ENCODE data around the gene LIAS. TPM values are rescaled to one million over a fixed set of nuclear protein-coding genes. Genes with fewer than 3 reads are reported as not detected.
A peak's percentile ranks its signal among the peaks of the same experiment; 100 is the strongest.

LIAS gene
- total and polyA plus RNA-seq, 2 of the 13 experiments (the other 11 are each of a cell fraction or from before 2014, with no cell fraction given): 16.0 to 16.6 TPM

GRCh38 chr4:39527296-39528060, 68.6 kb downstream of the LIAS start, which contains the start of gene UGDH (continued):
- TF ChIP-seq RXRB (CRISPR knock-in tag; IDR thresholded peaks at IDR 0.05; ENCODE audit: borderline replicate concordance): peak; percentile 80
- TF ChIP-seq SMYD3 (CRISPR knock-in tag; IDR thresholded peaks at IDR 0.05): 0 out of 2 replicates have a peak, but pooled peaks have one; percentile 66
- no peak for TF ChIP-seq ZKSCAN5 (CRISPR knock-in tag; IDR thresholded peaks at IDR 0.05)
- TF ChIP-seq PBX2 (CRISPR knock-in tag; IDR thresholded peaks at IDR 0.05): no peak
- TF ChIP-seq ZNF724P (CRISPR knock-in tag; IDR thresholded peaks at IDR 0.05; ENCODE audit: borderline replicate concordance): peak; percentile 79
- TF ChIP-seq DPF2 (CRISPR knock-in tag; IDR thresholded peaks at IDR 0.05; ENCODE audit: borderline replicate concordance, low read depth): no peak; the same call in 1 of the 2 replicates
- peak; percentile 89 for TF ChIP-seq AGO2 (optimal IDR thresholded peaks at IDR 0.05; ENCODE audit: low read depth, low read length)
- peak; percentile 93; the same call in 1 of the 2 replicates for TF ChIP-seq SALL1 (CRISPR knock-in tag; IDR thresholded peaks at IDR 0.05)
- TF ChIP-seq HNRNPUL1 (IDR thresholded peaks at IDR 0.05; ENCODE audit: low read depth, low read length): no peak
- TF ChIP-seq ZBTB10 (CRISPR knock-in tag; IDR thresholded peaks at IDR 0.05; ENCODE audit: borderline replicate concordance): peak; percentile 33
- peak; percentile 61; the same call in 1 of the 2 replicates for TF ChIP-seq XBP1 (CRISPR knock-in tag; IDR thresholded peaks at IDR 0.05)
- TF ChIP-seq ZNF282 (IDR thresholded peaks at IDR 0.05; ENCODE audit: partially characterized antibody): no peak
- TF ChIP-seq ZNF382 (CRISPR knock-in tag; IDR thresholded peaks at IDR 0.05; ENCODE audit: borderline replicate concordance): no peak
- TF ChIP-seq MBNL3 (CRISPR knock-in tag; conservative IDR thresholded peaks at IDR 0.05): no peak
- no peak for TF ChIP-seq ZNF260 (CRISPR knock-in tag; IDR thresholded peaks at IDR 0.05; ENCODE audit: borderline replicate concordance, low read depth)
- TF ChIP-seq MYPOP (CRISPR knock-in tag; IDR thresholded peaks at IDR 0.05): peak; percentile 95
- no peak for TF ChIP-seq ZNF577 (CRISPR knock-in tag; IDR thresholded peaks at IDR 0.05; ENCODE audit: borderline replicate concordance, low read depth)
- TF ChIP-seq GATA4 (IDR thresholded peaks at IDR 0.05; ENCODE audit: borderline replicate concordance, low read depth): peak; percentile 95
- no peak for TF ChIP-seq NBN (conservative IDR thresholded peaks at IDR 0.05)
- peak; percentile 77; the same call in 1 of the 2 replicates for TF ChIP-seq ZNF124 (CRISPR knock-in tag; IDR thresholded peaks at IDR 0.05)
- peak; percentile 61 for TF ChIP-seq U2AF1 (optimal IDR thresholded peaks at IDR 0.05; ENCODE audit: low read depth, low read length)
- TF ChIP-seq CCAR2 (optimal IDR thresholded peaks at IDR 0.05; ENCODE audit: low read depth, low read length): no peak
- 0 out of 2 replicates have a peak, but pooled peaks have one; percentile 5 for TF ChIP-seq KDM1A (CRISPR knock-in tag; IDR thresholded peaks at IDR 0.05)
- peak; percentile 14; the same call in 1 of the 2 replicates for TF ChIP-seq ZNF143 (CRISPR knock-in tag; IDR thresholded peaks at IDR 0.05)
- no peak for TF ChIP-seq ZZZ3 (CRISPR knock-in tag; IDR thresholded peaks at IDR 0.05; ENCODE audit: borderline replicate concordance)
- TF ChIP-seq FOXK1 (CRISPR knock-in tag; IDR thresholded peaks at IDR 0.05; ENCODE audit: borderline replicate concordance, low read depth): peak; percentile 65
- peak; percentile 81 for TF ChIP-seq KDM3A (CRISPR knock-in tag; IDR thresholded peaks at IDR 0.05; ENCODE audit: low read depth)

All from HepG2 (cell line).